ENCODE measurements around the gene IZUMO1R.
"Not testable (repeated sequence)": the region's sequence is repeated elsewhere in the genome, so short reads cannot be mapped to it uniquely, and the experiment has no call there.

Gene IZUMO1R

DNA sequence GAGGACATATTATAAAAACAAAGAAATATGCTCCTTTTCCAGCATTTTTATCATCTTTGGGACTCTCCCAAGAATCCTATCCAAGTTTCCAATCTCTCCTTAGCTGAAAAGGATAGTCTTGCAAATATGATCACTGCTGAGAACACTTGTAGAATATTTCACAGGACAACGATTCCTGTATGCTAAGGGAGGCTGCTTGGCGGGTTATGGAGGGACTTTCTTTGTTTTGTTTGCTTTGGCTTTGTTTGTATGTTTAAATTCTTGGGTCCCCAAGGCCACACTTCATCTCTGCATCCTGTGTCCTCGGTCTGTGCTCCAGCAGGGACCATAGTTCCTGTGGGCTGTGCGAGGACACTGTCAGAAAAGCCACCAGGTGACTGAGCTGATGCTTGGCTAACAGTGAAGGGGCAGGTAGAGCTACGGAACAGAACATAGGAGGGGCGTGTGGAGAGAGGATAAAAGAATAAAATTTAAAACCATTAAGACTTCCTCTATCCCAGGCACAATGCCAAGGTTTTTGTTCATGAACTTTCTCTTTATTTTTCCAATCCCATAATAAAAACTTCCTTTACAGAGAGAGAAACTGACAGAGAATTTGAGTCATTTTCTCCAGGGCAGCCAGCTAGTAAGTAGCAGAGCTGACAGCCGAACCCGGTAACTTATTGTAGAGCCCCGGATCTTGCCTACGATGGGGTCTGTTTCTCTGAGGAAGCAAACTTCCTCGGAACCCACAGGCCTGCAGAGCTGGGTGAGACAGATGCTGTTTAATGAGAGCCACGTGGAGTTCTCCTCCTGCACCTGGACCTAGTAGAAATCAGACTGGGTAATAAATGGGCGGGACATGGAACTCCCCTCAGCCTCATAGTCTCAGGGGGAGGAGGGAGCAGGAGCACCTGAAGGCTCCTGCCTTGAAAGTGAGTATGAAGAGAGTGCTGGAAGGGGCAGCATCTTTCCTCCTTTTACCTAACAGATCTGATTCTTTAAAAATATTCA lies at the start of gene IZUMO1R:
TSS of gene IZUMO1R (plus strand) at position 615 of the 993 bp plus-strand sequence. CDS start 1,057 bp downstream, outside the sequence.
- DNase-seq (ENCODE audit: low read depth): no peak

DNA sequence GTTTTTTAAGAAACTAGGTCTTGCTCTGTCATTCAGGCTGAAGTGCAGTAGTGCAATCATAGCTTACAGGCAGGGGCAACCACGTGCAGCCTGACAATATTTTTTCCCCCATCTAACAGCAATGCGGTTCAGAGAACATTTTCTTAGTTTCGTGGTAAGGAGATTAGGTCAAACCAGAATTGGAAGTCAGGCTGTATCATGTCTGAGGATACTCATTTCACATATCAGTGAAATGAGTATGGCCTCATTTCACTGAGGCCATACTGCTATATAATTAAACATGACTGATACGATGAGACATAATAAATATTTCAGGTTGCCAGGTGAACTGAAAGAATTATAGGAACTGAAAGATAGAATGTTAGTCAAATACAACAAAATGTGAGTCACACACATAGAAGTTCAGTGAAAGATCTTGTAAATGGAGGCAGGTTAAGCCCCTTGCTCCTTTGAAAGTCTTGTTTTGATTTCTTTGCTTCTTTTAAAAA lies 32.5 kb upstream of the IZUMO1R start:
- no peak for DNase-seq (ENCODE audit: low read depth)

DNA sequence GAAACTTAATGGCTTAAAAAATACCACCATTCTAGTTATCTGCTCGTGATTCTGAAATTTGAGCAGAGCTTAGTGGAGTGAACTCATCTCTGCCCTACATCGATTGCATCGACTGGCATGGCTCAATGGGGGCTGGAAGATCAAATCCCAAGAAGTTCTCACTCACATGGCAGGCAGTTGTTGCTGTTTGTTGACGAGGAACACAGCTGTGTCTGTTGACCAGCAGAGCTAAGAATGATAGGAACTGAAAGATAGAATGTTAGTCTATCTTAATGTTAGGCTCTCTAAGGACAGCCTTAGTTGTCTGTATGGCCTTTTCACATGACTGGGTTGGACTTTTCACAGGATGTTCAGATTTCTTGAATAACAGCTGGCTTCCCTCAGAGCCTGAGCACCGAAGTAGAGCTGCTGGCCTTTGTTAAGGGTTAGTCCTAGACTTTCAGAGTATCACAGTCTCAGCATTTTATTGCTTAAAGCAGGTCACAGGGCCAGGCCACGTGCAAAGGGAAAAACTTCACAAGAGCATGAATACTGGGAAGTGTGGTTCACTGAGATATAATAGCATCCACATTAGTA lies 31.6 kb upstream of the IZUMO1R start:
- DNase-seq (ENCODE audit: low read depth): no peak

DNA sequence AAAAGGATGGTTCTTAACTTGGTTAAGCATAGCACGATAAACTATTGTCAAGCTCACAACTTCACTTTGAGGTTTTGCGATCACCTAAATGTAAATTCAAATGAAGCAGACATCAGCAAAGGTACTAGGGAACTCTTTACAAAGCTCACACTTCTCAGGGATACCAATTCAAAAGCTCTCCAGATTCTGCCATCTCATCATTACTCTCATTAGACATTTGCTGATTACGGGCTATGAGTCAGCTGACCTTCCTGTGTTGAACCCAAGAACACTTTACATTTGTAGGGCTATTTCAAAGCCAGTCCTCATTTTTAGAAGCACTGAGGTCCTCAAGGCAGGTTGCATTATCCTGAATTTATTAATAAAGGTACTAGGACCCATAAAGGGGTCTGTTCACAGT lies 28.4 kb upstream of the IZUMO1R start:
- DNase-seq (ENCODE audit: low read depth): no peak

DNA sequence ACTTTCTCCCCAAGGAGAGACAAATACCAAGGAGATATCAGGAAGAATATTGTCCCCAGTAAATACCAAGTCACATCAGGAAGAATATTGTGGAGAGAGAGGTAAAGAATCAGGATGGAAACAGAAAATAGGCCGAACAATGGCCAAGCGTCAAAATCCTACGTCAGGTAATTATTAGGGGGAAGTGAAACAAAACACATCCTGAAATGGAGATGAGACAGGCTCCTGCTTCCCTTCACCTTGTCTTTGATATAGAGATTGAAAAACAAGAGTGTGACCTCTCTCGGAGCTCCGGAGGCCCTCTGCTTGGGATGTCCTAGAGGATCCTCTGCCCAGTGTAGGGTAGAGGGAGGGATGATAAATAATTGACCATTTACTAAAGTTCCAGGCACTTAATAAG lies 27.4 kb upstream of the IZUMO1R start:
- no peak for DNase-seq (ENCODE audit: low read depth)

DNA sequence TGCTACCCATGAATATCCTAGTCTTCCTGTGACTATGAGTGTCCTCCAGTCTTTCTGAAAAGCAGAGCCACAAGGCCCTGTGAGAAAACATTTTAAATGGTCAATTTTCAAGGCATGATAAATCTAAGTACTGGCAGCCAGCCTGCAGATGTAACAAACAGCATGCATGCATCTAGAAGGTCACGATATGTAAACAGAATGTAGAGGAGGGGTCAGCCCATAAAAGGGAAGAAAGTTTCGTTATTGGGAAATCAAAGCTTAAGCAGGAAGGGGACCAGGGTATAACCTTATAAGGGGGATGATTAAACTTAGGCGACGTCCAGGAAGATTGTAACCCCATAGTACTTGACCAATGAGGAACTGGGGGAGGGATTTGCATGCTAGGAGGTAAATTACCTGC lies 26.2 kb upstream of the IZUMO1R start:
- DNase-seq (ENCODE audit: low read depth): not testable (repeated sequence)

DNA sequence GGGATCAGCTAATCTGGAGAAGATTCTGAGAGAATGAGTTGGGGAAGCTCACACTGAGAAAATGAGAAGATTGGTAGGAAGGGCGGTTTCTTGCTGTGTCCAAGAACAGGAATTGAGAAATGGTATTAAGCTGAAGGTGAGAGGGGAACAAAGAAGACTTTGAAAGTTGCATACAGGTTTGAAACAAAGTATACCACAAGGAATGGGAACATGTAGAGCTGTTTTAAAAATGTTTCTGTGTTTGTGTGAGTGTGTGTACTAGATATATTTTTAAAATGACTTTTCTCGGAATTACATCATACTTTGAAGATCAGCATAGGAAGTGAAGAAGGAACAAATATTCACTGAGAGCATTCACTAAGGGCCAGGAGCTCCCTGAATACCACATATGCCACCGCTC lies 24.4 kb upstream of the IZUMO1R start:
- DNase-seq (ENCODE audit: low read depth): no peak

DNA sequence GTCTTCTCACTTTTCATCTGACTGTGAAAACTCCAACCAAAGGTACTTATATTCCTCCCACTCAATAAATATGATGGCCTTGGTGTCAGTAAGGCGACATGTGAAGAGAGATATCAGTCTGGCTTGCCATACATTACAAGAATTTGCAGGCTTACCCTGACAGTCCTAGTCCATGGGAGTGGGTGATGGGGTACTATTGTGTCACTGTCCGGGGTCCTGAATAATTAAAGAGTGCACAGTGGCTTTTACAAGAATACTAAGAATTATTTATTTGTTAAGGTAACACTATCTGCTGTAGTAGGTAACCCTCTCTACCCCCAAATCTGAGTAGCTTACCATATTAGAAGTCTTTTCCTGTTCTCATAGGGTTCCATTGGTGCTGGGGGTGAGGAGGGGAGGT lies 23.1 kb upstream of the IZUMO1R start:
- DNase-seq (ENCODE audit: low read depth): no peak

DNA sequence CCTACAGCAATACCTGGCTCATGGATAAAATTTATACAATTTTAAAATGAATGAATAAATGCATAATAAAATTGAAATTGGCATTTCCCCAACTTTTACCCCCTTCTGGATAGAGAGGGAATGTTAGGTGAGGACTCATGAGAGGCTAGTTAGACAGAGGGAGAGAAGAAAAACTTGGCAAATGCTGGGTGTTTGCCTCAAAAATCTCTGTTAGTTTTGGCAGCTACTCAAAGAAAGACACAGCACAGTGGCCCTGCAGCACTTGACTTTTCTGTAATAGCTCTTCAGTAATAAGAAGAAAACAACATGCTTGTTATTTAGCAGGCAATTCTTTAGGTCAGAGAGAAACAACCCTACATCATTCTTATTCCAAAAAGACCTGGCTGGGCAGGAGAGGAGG lies 20.7 kb upstream of the IZUMO1R start:
- DNase-seq (ENCODE audit: low read depth): no peak

DNA sequence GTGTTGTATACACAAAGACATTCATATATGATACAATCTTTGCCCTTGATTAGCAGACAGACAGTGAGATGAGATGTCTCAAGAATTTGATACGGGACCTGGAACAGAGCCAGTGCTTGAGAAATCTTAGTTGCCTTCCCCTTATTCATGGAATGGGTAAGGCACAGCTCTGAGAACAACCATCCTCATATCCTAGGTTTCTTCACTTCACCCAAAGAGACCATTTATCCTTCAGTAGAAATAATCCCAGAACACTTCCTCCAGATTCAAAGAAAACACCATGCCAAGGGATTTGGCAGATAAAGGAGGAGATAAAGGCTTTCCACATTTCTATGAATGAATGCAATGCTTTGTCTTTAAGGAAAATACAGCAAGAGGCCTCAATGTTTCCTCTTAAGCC lies 8.8 kb upstream of the IZUMO1R start:
- DNase-seq (ENCODE audit: low read depth): no peak

DNA sequence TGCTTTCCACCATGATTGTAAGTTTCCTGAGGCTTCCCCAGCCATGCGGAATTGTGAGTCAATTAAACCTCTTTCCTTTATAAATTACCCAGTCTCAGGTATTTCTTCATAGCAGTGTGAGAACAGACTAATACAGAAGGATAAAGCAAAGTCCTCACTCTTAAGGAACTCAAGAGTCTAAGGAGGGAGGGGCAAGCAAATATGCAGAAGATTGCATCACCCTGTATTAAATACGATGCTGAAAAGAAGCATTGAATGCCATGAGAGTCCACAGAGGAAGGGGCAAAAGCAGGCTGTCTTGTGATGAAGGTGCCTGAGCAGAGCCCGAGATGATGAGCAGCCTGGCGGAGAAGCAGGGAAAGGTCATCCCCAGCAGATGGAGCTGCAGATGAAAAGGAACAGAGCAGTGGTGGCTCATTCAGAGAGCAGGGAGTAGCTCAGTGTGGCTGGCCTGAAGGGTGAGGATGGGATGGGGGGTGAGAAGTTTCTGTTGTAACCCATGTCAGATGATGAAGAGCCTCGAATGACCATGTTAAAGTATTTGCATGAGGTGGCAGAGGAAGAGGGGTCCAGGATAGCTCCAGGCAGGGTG lies 6.3 kb upstream of the IZUMO1R start:
- DNase-seq (ENCODE audit: low read depth): no peak

DNA sequence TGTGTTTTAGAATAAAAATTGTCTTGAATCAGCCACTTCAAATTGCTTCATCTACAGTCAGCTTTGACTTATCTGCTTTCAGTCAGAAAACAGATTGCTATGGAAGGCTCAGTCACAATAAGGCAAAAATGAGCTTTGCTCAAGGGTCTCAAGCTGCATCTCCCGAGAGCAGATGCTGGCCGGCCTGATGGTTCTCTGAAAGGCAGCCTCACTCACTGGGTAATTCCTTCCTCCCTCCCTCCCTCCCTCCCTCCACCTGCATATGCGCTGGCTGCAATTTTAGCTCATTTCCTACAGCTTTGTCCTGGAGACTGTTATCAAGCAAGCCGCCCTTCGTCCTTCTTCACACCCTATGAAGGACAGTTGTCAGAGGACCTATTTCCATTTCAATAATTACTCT lies 1.6 kb upstream of the IZUMO1R start:
- DNase-seq (ENCODE audit: low read depth): no peak

DNA sequence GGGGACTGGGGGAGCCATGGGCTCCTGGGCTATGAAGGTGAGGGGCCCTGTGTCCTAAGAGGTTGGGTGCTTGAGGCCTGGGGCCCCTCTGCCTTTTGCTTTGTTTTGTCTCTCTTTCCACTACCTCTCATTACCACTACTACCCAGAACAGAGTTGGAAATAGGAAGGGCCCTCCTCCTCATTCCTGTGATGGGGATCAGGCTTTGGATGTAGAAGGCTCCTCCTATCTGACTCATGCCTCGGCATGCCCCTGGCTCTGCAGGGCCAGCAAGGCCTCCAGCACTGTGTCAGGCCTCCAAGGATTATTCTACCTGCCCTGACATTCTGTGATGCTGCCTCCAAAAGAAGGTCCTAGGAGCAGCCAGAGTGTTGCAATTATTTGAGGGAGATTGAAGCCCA lies 766 bp downstream of the IZUMO1R start:
- no peak for DNase-seq (ENCODE audit: low read depth)

DNA sequence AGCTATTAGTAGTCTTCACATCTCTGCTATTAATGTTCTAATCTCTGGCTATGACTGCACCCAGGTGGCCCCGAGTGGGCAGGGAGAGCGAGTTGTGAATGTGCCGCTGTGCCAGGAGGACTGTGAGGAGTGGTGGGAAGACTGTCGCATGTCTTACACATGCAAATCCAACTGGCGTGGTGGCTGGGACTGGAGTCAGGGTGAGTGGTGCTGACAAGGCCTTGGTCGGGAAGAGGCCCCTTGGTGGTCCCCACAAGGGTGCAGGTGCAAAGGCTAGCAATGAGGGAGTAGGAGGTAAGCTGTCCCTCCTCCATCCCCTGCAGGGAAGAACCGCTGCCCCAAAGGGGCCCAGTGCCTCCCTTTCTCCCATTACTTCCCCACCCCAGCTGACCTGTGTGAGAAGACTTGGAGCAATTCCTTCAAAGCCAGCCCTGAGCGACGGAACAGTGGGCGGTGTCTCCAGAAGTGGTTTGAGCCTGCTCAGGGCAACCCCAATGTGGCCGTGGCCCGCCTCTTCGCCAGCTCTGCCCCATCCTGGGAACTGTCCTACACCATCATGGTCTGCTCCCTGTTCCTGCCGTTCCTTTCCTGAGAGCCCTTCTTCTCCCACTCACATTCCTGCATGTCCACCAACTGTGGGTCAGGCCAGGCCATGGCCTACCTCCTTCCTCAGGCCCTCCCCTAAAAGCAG lies 2.9 kb downstream of the IZUMO1R start:
- DNase-seq (ENCODE audit: low read depth): no peak

DNA sequence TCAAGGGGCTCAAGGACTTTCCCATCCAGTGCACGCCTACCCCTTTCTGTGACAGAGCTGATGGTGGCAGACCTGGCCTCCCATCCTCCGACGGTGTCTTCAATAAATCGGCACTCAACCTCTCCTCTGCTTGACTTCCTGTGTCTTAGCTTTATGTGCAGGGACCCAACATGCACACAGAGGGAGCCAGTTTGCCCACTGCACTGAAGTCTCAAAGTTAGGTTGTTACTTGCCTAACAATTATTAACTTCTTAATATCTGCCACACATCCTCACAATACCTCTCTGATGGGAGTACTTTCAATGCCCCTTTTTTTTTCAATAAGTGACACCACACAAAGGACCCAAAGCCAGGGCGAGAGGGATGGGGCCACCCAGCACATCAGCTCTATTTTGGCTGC lies 3.6 kb downstream of the IZUMO1R start:
- no peak for DNase-seq (ENCODE audit: low read depth)

DNA sequence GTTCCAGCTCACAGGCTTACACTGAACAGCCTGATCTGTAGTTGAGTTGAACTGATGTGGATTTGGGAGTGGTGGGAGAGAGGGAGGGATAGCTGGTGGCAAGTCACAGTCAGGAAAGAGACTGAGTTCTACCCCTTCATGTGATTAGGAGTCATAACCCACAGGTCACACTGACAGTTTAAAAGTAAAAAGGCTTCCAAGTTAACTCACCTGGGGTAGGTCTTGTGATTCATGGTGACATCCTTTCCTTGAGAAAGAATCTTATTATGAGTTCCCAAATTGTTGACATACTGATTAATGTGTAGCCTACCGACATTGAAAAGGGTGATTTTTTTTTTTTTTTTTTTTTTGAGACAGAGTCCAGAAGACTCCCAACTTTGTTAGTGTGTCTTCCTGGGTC lies 5.4 kb downstream of the IZUMO1R start:
- no peak for DNase-seq (ENCODE audit: low read depth)

DNA sequence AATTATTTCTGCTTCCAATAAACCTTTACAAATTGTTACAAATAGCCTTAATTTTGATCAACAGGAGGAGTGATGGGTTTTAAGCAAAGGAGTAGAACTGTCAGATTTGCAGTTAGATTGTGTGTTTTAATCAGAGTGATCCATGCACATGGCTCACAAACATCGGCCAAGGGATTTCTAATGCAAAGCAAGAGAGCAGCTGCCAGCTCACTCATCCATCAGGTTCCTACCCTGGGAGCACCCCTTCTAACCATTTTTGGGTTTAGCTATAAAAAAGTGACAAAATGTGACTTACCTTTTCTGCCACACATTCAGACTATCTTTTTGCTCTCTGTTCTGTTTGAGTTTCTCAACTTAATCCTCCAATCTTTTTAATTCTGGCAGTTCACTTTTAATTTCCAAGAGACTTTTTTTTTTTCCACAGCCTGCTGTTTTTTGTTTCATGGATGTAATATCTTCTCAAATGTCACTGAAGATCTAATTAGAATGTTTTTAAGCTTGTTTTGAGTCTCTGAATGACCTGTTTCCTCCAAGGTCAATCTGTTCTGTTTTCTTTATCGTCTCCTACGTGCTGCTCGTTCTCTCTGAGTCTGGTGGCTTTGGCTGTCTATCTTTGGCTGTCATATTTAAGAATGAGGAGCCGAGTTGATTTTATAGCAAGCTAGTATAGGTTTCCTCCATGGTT lies 6.0 kb downstream of the IZUMO1R start:
- DNase-seq (ENCODE audit: low read depth): no peak

DNA sequence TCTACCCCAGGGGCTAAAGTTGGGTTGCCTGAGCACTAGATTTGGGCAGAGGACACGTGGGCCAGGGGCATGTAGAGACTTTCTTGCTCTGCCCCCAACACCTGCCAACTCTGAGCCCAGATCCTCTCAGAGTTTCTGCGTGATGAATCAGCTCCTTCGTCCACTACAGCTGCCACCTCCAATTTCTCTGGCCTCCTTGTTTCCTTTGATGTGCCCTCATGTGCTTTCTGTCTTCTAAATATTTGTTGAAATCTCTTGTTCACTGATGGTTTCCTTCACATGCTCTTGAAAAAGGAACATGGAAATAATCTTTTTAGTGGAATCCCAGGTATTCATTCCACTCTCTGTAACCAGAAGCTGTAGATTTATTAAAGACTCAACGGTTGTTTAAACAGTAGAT lies 8.0 kb downstream of the IZUMO1R start:
- no peak for DNase-seq (ENCODE audit: low read depth)

DNA sequence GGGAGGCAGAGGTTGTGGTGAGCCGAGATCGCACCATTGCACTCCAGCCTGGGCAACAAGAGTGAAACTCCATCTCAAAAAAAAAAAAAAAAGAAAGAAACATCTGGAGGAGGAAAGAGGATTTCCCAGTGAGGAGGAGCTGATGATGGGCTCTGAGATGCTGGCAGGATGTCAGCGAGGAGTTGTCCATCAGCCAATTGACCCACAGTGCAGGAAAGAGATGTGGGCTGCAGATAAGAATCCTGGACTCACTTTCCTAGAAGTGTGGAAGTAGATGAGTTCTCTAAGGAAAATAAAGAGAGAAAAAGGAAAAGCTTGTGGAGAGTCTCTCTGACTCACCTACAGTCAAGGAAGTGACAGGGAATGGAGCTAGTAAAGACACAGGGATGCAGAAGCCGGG lies 9.7 kb downstream of the IZUMO1R start:
- no peak for DNase-seq (ENCODE audit: low read depth)

DNA sequence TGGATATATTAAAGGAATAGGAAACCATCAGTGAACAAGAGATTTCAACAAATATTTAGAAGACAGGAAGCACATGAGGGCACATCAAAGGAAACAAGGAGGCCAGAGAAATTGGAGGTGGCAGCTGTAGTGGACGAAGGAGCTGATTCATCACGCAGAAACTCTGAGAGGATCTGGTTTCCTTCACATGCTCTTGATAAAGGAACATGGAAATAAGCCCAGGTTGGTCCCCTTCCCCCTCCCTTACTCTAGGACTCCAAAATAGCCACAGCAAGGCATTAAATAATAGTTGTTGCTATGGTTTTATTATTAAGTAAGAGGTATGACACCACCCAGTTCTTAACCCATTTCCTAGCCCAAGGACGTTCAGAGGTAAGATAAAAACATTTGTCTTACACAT lies 11.3 kb downstream of the IZUMO1R start:
- DNase-seq (ENCODE audit: low read depth): no peak

DNA sequence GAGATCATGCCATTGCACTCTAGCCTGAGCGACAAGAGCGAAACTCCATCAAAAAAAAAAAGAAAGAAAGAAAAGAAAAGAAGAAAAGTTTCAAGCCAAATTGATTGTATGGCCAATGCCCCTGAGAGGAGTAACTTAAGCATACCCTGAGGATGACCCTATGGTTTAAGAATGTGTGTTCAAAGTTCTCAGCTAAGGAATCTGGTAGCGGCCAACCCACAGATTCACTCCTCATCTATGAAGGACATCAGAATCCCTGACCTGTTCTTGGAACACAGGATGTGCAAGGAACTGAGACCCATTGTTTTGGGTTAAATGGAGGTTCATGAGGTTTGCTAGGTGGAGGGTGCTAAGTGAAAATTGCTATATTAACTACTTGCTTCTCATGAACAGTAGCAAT lies 18.1 kb downstream of the IZUMO1R start:
- no peak for DNase-seq (ENCODE audit: low read depth)

DNA sequence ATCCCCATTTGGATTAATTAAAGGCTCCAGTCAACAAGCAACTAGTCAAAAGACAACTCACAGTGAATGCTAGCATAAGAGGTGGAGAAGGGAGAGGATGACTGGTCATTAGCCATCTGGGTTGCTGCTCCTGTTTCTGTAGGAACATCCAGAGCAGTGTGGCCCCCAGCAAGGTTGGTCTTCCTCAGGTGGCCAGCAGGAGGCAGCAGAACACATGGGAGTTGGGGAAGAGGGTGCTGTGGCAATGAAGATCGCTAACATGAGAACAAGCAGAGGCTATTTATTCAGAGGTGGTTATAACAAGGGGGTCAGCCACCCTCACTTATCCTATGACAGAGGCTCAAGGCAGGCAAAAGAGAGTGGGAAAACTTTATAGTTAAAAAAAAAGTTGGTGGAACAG lies 21.3 kb downstream of the IZUMO1R start:
- peak; percentile 31 for DNase-seq (ENCODE audit: low read depth)
